DOHH2 (cell line): Measurements from ENCODE around the gene LSM8.

ENCODE experiments used
- CTCF ChIP-seq: fragments of 200-600 bp; sonication (generic); IDR thresholded peaks from one replicate; pipeline ENCODE4 v1.5.1; 2014; ENCODE audit warnings: antibody characterized with exemption, mild to moderate bottlenecking, low read depth, low read length; ENCODE audit not compliant: poor library complexity, severe bottlenecking
- EZH2phosphoT487 ChIP-seq: fragments of 200-600 bp; sonication (generic); IDR thresholded peaks from 2 replicates; pipeline ENCODE4 v1.6.1; 2017; ENCODE audit warnings: borderline replicate concordance, mild to moderate bottlenecking, antibody characterized with exemption, low read length, moderate library complexity, mixed read lengths

- TF ChIP-seq CTCF = no peak
- TF ChIP-seq EZH2phosphoT487 = no peak
Observed at GRCh38 chr7:118186501-118186900, 2.5 kb downstream of the LSM8 start.
